Airway epithelial cell (primary cell): ENCODE data around the gene CDC23. TPM values are rescaled to one million over a fixed set of nuclear protein-coding genes. Genes with fewer than 3 reads are reported as not detected.

Source experiments
- total RNA-seq: library from RNA; depleted of rRNA; stranded (reverse); fragments of >200 nt; gene quantifications from 2 replicates; pipeline ENCODE4 v1.2.3, GENCODE V29; 2015

CDC23 gene
- total RNA-seq = 18.9 and 27.6 TPM in 2 replicates

GRCh38 chr5:138213161-138214029, at the start of gene CDC23:
Gene CDC23 (minus strand): TSS chr5:138213323. CDS start chr5:138213312, 11 bp downstream.

GRCh38 chr5:138178516-138179276, 34.4 kb downstream of the CDC23 start, which contains the start of the genes BRD8 and KIF20A:
Gene BRD8 (minus strand): TSS chr5:138178630. CDS start chr5:138178614, 16 bp downstream.
Gene KIF20A (plus strand): TSS chr5:138179112. CDS start chr5:138179681, 569 bp downstream.

GRCh38 chr5:138138949-138139780, 74.0 kb downstream of the CDC23 start, which contains the start of gene NME5:
Gene NME5 (minus strand): TSS chr5:138139428. CDS start chr5:138138780, 648 bp downstream.

Other genes with a start within 250 kb of the CDC23 start
- 1.6 and 3.2 TPM in 2 replicates for gene FAM13B, start 180.2 kb downstream of the CDC23 start, total RNA-seq
- gene WNT8A, start 129.3 kb downstream of the CDC23 start, total RNA-seq = not detected in 2 replicates
- 1.2 and 2.8 TPM in 2 replicates for gene NME5, start 73.9 kb downstream of the CDC23 start, total RNA-seq
- gene BRD8, start 34.7 kb downstream of the CDC23 start, total RNA-seq = 20.6 and 21.8 TPM in 2 replicates
- gene KIF20A, start 34.2 kb downstream of the CDC23 start, total RNA-seq = 39.3 and 45.1 TPM in 2 replicates
- not detected in 2 replicates for gene GFRA3, start 61.3 kb upstream of the CDC23 start, total RNA-seq
- gene CDC25C, start 118.5 kb upstream of the CDC23 start, total RNA-seq = 7.4 and 8.8 TPM in 2 replicates
- 16.9 and 33.5 TPM in 2 replicates for gene FAM53C, start 124.9 kb upstream of the CDC23 start, total RNA-seq
- 23.8 and 31.4 TPM in 2 replicates for gene KDM3B, start 139.4 kb upstream of the CDC23 start, total RNA-seq
- 15.8 and 19.3 TPM in 2 replicates for gene REEP2, start 225.7 kb upstream of the CDC23 start, total RNA-seq